SK-N-SH (cell line): Measurements from ENCODE around the gene SSC4D. TPM values are rescaled to one million over a fixed set of nuclear protein-coding genes. Genes with fewer than 3 reads are reported as not detected.

Experiments used
- CTCF ChIA-PET: fragments of 300-600, 350-600 bp; formaldehyde crosslinking; extraction: SDS; loops from one replicate; lab custom pipeline; 2021; lab: Yijun Ruan, JAX
- POLR2A ChIA-PET: fragments of 350-600 bp; sonication (Branson Sonifier 250); formaldehyde crosslinking; extraction: SDS; loops from one replicate; lab custom pipeline; 2020; ENCODE audit warnings: antibody characterized with exemption, inconsistent platforms; lab: Yijun Ruan, JAX
- DNase-seq: peaks from one replicate; pipeline ENCODE4 v3.0.0; 2012
- H2AFZ ChIP-seq: fragments of 200-600 bp; sonication (generic); 2 replicates; pipeline ENCODE4 v1.8.1; 2016; ENCODE audit warnings: antibody characterized with exemption, mild to moderate bottlenecking, low read depth
- H3F3A ChIP-seq: fragments of 200-600 bp; sonication (generic); replicated peaks from 2 replicates; pipeline ENCODE3; 2016; ENCODE audit warnings: antibody characterized with exemption, mild to moderate bottlenecking; ENCODE audit not compliant: insufficient read depth
- H3K27ac ChIP-seq, 2 experiments: fragments of 200-500 bp in 1 of 2; fragments of 200-600 bp in 1 of 2; sonication (Bioruptor generic) in 1 of 2; sonication (generic), shearing (Covaris generic) in 1 of 2; 2 replicates each; pipeline versions ENCODE4 v1.5.1 to v1.6.1; 2014 to 2016; ENCODE audit warnings: low read depth in 2 of 2, inconsistent platforms in 1 of 2, low read length in 1 of 2, mild to moderate bottlenecking in 1 of 2, mixed read lengths in 1 of 2
- H3K27me3 ChIP-seq: fragments of 200-600 bp; sonication (generic), shearing (Covaris generic); 2 replicates; pipeline ENCODE4 v1.6.1; 2016; ENCODE audit warnings: mixed run types; ENCODE audit not compliant: insufficient read depth
- H3K36me3 ChIP-seq, 2 experiments: fragments of 200-500 bp in 1 of 2; fragments of 200-600 bp in 1 of 2; sonication (Bioruptor generic) in 1 of 2; sonication (generic) in 1 of 2; replicated peaks in 1 of 2; 2 replicates each; pipeline versions ENCODE3 to v1.5.1; 2014 to 2016; ENCODE audit warnings: low read length in 1 of 2, mild to moderate bottlenecking in 1 of 2; ENCODE audit not compliant: insufficient read depth in 2 of 2, control insufficient read depth in 1 of 2
- H3K4me1 ChIP-seq, 2 experiments: fragments of 200-500 bp in 1 of 2; fragments of 200-600 bp in 1 of 2; sonication (Bioruptor generic) in 1 of 2; sonication (generic), shearing (Covaris generic) in 1 of 2; 2 replicates each; pipeline versions ENCODE4 v1.5.1 to v1.6.1; 2014 to 2016; ENCODE audit warnings: low read depth in 1 of 2, low read length in 1 of 2, mixed run types in 1 of 2; ENCODE audit not compliant: insufficient read depth in 2 of 2, control insufficient read depth in 1 of 2
- H3K4me2 ChIP-seq: fragments of 200-600 bp; sonication (generic), shearing (Covaris generic); 2 replicates; pipeline ENCODE4 v1.6.1; 2017; ENCODE audit warnings: mixed run types
- H3K4me3 ChIP-seq, 2 experiments: fragments of 200-500 bp in 1 of 2; fragments of 200-600 bp in 1 of 2; sonication (Bioruptor generic) in 1 of 2; sonication (generic), shearing (Covaris generic) in 1 of 2; 2 replicates each; pipeline versions ENCODE4 v1.5.1 to v1.8.1; 2014 to 2016; ENCODE audit warnings: low read depth in 2 of 2, inconsistent platforms in 1 of 2, low read length in 1 of 2, mild to moderate bottlenecking in 1 of 2, mixed read lengths in 1 of 2, moderate library complexity in 1 of 2
- H3K79me2 ChIP-seq: fragments of 200-600 bp; sonication (generic); 2 replicates; pipeline ENCODE4 v1.8.1; 2017; ENCODE audit warnings: mild to moderate bottlenecking; ENCODE audit not compliant: insufficient read depth
- H3K9ac ChIP-seq: fragments of 200-600 bp; sonication (generic); 2 replicates; pipeline ENCODE4 v1.6.1; 2017; ENCODE audit warnings: mixed run types
- H3K9me2 ChIP-seq: fragments of 200-600 bp; sonication (generic); 2 replicates; pipeline ENCODE4 v1.6.1; 2017; ENCODE audit warnings: mixed run types
- H3K9me3 ChIP-seq: fragments of 200-600 bp; sonication (generic); 2 replicates; pipeline ENCODE4 v1.6.1; 2017; ENCODE audit warnings: mixed run types, mild to moderate bottlenecking, moderate library complexity
- H4K20me1 ChIP-seq: fragments of 200-600 bp; sonication (generic); 2 replicates; pipeline ENCODE4 v1.6.1; 2017; ENCODE audit warnings: mild to moderate bottlenecking, mixed run types; ENCODE audit not compliant: insufficient read depth
- FOSL2 ChIP-seq: IDR thresholded peaks from 2 replicates; pipeline ENCODE4 v1.4.0; 2012; ENCODE audit warnings: low read depth, mild to moderate bottlenecking, moderate library complexity, borderline replicate concordance
- JUND ChIP-seq: IDR thresholded peaks from 2 replicates; pipeline ENCODE4 v1.4.0; 2012
- RFX5 ChIP-seq: IDR thresholded peaks from 2 replicates; pipeline ENCODE4 v1.6.1; 2012; ENCODE audit warnings: mild to moderate bottlenecking, improper control_type of control experiment, low read length
- WGBS: methylation state at CpG from one replicate; pipeline ENCODE4 v1.1.6; 2017; ENCODE audit warnings: low lambda C conversion rate; 5-methylcytosine and 5-hydroxymethylcytosine counted together
- polyA plus RNA-seq, 3 experiments: library from polyadenylated mRNA; depleted of rRNA; stranded (reverse); fragments of >200 nt; gene quantifications; 2 replicates each; pipeline ENCODE4 v1.2.3, GENCODE V29; 2012

The SSC4D gene
- polyA plus RNA-seq, 1 of the 3 experiments (the other 2 are of a cell fraction) = 2.0 TPM

DNA sequence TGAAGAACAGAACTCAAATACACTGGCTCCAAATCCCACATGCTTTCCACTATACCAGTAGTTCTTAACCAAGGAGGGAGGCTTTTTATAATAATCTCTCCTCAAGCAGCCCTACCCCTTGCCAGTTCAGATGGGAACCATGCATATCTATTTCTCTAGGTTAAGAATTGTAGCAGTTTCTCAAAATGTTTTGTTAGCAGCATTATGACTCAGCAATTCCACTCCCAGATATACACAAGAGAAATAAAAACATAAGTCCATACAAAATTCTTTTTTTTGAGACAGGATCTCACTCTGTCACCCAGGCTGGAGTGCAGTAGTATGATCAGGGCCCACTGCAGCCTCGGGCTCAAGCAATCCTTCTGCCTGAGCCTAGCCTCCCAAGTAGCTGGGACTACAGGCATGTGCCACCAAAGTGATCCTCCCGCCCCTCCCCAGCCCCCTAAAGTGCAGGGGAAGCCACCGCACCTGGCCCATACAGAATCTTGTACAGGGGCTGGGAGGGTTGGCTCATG is 68.8 kb downstream of the SSC4D start:
- Histone ChIP-seq H3F3A (peaks cover 35% of the 10 kb centered on the region), H3K9me2 (no peaks in the 10 kb centered on the region), H3K27me3 (no peaks in the 10 kb centered on the region), H3K9me3 (no peaks in the 10 kb centered on the region), H3K9ac (no peak overlapping the region), H3K79me2 (peaks cover 100% of the 10 kb centered on the region), H3K4me1 (peaks cover 13 to 18% of the 10 kb centered on the region in 2 experiments), H3K27ac (peak overlapping the region; percentile 48 to 67; a peak in 3 of 4 replicates), H3K4me3 (no peak overlapping the region), H3K36me3 (peaks cover 44 to 66% of the 10 kb centered on the region in 2 experiments), H3K4me2 (peak overlapping the region; percentile 56), H4K20me1 (peaks cover 100% of the 10 kb centered on the region), H2AFZ (no peak overlapping the region)
- ChIA-PET POLR2A (no interaction called here), CTCF (interaction anchor here (0.5 to 1.6 kb wide), 2 partner anchors 10 to 24 kb away, joined by 3 to 7 read pairs; no protein-coding TSS in a partner anchor)
- 62% methylated on average over 1 of the region's 3 CpGs for WGBS
- DNase-seq = no peak
- TF ChIP-seq JUND (0 out of 2 replicates have a peak, but pooled peaks have one; percentile 26), FOSL2 (peak; percentile 14; the same call in 1 of the 2 replicates), RFX5 (no peak)

Other genes with a start within 250 kb of the SSC4D start
- 2.5 and 2.7 TPM in 2 replicates for gene SRRM3, start 207.8 kb downstream of the SSC4D start, polyA plus RNA-seq (2012; rRNA removed)
- gene HSPB1, start 107.0 kb downstream of the SSC4D start, polyA plus RNA-seq (2012; rRNA removed) = 439 and 824 TPM in 2 replicates
- 60.4 and 78.0 TPM in 2 replicates for gene YWHAG, start 50.7 kb downstream of the SSC4D start, polyA plus RNA-seq (2012; rRNA removed)
- gene ZP3, start 15.3 kb upstream of the SSC4D start, polyA plus RNA-seq (2012; rRNA removed) = 4.5 and 5.4 TPM in 2 replicates
- gene DTX2, start 52.0 kb upstream of the SSC4D start, polyA plus RNA-seq (2012; rRNA removed) = 6.7 and 7.6 TPM in 2 replicates
- 0.11 TPM in 1 of 2 replicates, not detected in the other for gene UPK3B, start 100.9 kb upstream of the SSC4D start, polyA plus RNA-seq (2012; rRNA removed)
- gene SPDYE16, start 133.6 kb upstream of the SSC4D start, polyA plus RNA-seq (2012; rRNA removed) = 0.10 TPM in 1 of 2 replicates, not detected in the other
- 10.3 and 11.7 TPM in 2 replicates for gene POMZP3, start 217.6 kb upstream of the SSC4D start, polyA plus RNA-seq (2012; rRNA removed)